GM20000 (cell line): ENCODE results near the gene ATP6V1A.

Experiments used
- DNase-seq: peaks from one replicate; pipeline ENCODE4 v3.0.0; 2012; ENCODE audit warnings: low spot score
- CTCF ChIP-seq: IDR thresholded peaks from 2 replicates; pipeline ENCODE4 v1.5.1; 2012; ENCODE audit warnings: mild to moderate bottlenecking, control low read depth; ENCODE audit errors: extremely low read depth, missing control alignments

Gene ATP6V1A

GRCh38 chr3:113747283-113748046 lies 630 bp downstream of the ATP6V1A start:
- TF ChIP-seq CTCF = no peak
- DNase-seq = peak; percentile 18

- DNase-seq = no peak
- TF ChIP-seq CTCF = no peak
These were observed 4.3 kb downstream of the ATP6V1A start for GRCh38 chr3:113751141-113751540.

GRCh38 chr3:113753376-113753985 lies 6.6 kb downstream of the ATP6V1A start:
- no peak for DNase-seq
- TF ChIP-seq CTCF = no peak

GRCh38 chr3:113754494-113755159 lies 7.8 kb downstream of the ATP6V1A start:
- no peak for TF ChIP-seq CTCF
- peak; percentile 21 for DNase-seq

- no peak for TF ChIP-seq CTCF
- no peak for DNase-seq
These were observed 11.7 kb downstream of the ATP6V1A start for GRCh38 chr3:113758389-113759024.

- DNase-seq = no peak
- no peak for TF ChIP-seq CTCF
These were observed 17.9 kb downstream of the ATP6V1A start for GRCh38 chr3:113764698-113765097.

- DNase-seq = peak; percentile 17
- no peak for TF ChIP-seq CTCF
These were observed 22.7 kb downstream of the ATP6V1A start for GRCh38 chr3:113769551-113769950.
